ENCODE measurements around the gene PML.

- TF ChIP-seq, protein P1, sequence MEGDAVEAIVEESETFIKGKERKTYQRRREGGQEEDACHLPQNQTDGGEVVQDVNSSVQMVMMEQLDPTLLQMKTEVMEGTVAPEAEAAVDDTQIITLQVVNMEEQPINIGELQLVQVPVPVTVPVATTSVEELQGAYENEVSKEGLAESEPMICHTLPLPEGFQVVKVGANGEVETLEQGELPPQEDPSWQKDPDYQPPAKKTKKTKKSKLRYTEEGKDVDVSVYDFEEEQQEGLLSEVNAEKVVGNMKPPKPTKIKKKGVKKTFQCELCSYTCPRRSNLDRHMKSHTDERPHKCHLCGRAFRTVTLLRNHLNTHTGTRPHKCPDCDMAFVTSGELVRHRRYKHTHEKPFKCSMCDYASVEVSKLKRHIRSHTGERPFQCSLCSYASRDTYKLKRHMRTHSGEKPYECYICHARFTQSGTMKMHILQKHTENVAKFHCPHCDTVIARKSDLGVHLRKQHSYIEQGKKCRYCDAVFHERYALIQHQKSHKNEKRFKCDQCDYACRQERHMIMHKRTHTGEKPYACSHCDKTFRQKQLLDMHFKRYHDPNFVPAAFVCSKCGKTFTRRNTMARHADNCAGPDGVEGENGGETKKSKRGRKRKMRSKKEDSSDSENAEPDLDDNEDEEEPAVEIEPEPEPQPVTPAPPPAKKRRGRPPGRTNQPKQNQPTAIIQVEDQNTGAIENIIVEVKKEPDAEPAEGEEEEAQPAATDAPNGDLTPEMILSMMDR (IDR thresholded peaks at IDR 0.05; ENCODE audit: poor library complexity), result no peak
- TF ChIP-seq EZH2phosphoT487 (IDR thresholded peaks at IDR 0.05; ENCODE audit: low read depth, severe bottlenecking, unreplicated experiment), result no peak
Observed at GRCh38 chr15:73990250-73991005, 4.1 kb upstream of the PML start.

Measured in hepatocyte (in vitro differentiated cells).